ENCODE data around the gene MRPL4. TPM values are rescaled to one million over a fixed set of nuclear protein-coding genes. Genes with fewer than 3 reads are reported as not detected.
A peak's percentile ranks its signal among the peaks of the same experiment; 100 is the strongest.

Gene MRPL4
- total and polyA plus RNA-seq, 10 of the 15 experiments (the other 5 are each of a cell fraction or from before 2014, with no cell fraction given), result 0.79 to 221 (median 112) TPM

DNA sequence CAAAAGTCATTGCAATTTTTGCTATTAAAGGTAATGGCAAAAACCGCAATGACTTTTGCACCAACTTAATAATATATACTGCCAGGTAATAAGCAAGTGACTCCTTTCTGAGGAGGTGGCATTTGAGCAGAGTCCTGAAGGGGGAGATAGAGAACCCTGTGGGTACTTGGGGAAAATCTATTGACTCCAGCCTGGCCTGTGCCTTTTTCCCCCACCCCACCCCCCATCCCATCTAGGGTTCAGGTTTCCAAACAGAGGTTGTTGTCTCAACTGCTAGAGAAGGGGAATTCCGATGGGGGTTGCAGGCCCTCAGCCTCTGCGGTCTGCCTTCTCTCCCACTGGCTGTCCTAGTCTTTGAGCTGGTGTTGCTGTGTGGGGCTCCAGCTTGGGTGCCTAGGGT lies 32.3 kb upstream of the MRPL4 start (continued):
- TF ChIP-seq, protein P1, sequence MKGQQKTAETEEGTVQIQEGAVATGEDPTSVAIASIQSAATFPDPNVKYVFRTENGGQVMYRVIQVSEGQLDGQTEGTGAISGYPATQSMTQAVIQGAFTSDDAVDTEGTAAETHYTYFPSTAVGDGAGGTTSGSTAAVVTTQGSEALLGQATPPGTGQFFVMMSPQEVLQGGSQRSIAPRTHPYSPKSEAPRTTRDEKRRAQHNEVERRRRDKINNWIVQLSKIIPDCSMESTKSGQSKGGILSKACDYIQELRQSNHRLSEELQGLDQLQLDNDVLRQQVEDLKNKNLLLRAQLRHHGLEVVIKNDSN (IDR thresholded peaks at IDR 0.05; ENCODE audit: borderline replicate concordance, extremely low read length, insufficient read depth, low read depth, low read length), result no peak
- TF ChIP-seq BHLHE40 (IDR thresholded peaks at IDR 0.05; ENCODE audit: borderline replicate concordance in 1 of 2, low read depth in 2 of 2, low read length in 1 of 2), result peak; percentile 43 to 57; a peak in 2 of 4 replicates
- TF ChIP-seq, protein P2, sequence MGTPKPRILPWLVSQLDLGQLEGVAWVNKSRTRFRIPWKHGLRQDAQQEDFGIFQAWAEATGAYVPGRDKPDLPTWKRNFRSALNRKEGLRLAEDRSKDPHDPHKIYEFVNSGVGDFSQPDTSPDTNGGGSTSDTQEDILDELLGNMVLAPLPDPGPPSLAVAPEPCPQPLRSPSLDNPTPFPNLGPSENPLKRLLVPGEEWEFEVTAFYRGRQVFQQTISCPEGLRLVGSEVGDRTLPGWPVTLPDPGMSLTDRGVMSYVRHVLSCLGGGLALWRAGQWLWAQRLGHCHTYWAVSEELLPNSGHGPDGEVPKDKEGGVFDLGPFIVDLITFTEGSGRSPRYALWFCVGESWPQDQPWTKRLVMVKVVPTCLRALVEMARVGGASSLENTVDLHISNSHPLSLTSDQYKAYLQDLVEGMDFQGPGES (IDR thresholded peaks at IDR 0.05), result no peak
- TF ChIP-seq EED (IDR thresholded peaks at IDR 0.05; ENCODE audit: low read depth), result peak; percentile 88
- TF ChIP-seq RUNX3 (IDR thresholded peaks at IDR 0.05; ENCODE audit: low read length), result peak; percentile 95
- peak; percentile 63; the same call in 1 of the 2 replicates for TF ChIP-seq CREM (IDR thresholded peaks at IDR 0.05; ENCODE audit: low read depth)
- no peak; the same call in 1 of the 2 replicates for TF ChIP-seq TBL1XR1 (IDR thresholded peaks at IDR 0.05; ENCODE audit: low read depth, low read length)
- TF ChIP-seq NFYB (IDR thresholded peaks at IDR 0.05; ENCODE audit: insufficient read depth, low read depth, low read length), result 0 out of 2 replicates have a peak, but pooled peaks have one; percentile 8
- TF ChIP-seq, protein P3, sequence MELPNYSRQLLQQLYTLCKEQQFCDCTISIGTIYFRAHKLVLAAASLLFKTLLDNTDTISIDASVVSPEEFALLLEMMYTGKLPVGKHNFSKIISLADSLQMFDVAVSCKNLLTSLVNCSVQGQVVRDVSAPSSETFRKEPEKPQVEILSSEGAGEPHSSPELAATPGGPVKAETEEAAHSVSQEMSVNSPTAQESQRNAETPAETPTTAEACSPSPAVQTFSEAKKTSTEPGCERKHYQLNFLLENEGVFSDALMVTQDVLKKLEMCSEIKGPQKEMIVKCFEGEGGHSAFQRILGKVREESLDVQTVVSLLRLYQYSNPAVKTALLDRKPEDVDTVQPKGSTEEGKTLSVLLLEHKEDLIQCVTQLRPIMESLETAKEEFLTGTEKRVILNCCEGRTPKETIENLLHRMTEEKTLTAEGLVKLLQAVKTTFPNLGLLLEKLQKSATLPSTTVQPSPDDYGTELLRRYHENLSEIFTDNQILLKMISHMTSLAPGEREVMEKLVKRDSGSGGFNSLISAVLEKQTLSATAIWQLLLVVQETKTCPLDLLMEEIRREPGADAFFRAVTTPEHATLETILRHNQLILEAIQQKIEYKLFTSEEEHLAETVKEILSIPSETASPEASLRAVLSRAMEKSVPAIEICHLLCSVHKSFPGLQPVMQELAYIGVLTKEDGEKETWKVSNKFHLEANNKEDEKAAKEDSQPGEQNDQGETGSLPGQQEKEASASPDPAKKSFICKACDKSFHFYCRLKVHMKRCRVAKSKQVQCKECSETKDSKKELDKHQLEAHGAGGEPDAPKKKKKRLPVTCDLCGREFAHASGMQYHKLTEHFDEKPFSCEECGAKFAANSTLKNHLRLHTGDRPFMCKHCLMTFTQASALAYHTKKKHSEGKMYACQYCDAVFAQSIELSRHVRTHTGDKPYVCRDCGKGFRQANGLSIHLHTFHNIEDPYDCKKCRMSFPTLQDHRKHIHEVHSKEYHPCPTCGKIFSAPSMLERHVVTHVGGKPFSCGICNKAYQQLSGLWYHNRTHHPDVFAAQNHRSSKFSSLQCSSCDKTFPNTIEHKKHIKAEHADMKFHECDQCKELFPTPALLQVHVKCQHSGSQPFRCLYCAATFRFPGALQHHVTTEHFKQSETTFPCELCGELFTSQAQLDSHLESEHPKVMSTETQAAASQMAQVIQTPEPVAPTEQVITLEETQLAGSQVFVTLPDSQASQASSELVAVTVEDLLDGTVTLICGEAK (IDR thresholded peaks at IDR 0.05; ENCODE audit: borderline replicate concordance), result peak; percentile 85
- TF ChIP-seq EZH2 (IDR thresholded peaks at IDR 0.05; ENCODE audit: borderline replicate concordance, control insufficient read depth, low read depth, low read length), result no peak
- peak; percentile 85 for TF ChIP-seq NFIC (IDR thresholded peaks at IDR 0.05; ENCODE audit: low read depth, low read length)
- no peak for TF ChIP-seq NFXL1 (IDR thresholded peaks at IDR 0.05; ENCODE audit: borderline replicate concordance)
- TF ChIP-seq TCF7 (IDR thresholded peaks at IDR 0.05; ENCODE audit: borderline replicate concordance), result peak; percentile 23; the same call in 1 of the 2 replicates
- peak; percentile 72; the same call in 1 of the 2 replicates for TF ChIP-seq CBFB (IDR thresholded peaks at IDR 0.05; ENCODE audit: low read depth)
- TF ChIP-seq, protein P4, sequence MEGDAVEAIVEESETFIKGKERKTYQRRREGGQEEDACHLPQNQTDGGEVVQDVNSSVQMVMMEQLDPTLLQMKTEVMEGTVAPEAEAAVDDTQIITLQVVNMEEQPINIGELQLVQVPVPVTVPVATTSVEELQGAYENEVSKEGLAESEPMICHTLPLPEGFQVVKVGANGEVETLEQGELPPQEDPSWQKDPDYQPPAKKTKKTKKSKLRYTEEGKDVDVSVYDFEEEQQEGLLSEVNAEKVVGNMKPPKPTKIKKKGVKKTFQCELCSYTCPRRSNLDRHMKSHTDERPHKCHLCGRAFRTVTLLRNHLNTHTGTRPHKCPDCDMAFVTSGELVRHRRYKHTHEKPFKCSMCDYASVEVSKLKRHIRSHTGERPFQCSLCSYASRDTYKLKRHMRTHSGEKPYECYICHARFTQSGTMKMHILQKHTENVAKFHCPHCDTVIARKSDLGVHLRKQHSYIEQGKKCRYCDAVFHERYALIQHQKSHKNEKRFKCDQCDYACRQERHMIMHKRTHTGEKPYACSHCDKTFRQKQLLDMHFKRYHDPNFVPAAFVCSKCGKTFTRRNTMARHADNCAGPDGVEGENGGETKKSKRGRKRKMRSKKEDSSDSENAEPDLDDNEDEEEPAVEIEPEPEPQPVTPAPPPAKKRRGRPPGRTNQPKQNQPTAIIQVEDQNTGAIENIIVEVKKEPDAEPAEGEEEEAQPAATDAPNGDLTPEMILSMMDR (IDR thresholded peaks at IDR 0.05 in 2 of 3, conservative IDR thresholded peaks at IDR 0.05 in 1 of 3; ENCODE audit: control insufficient read depth in 2 of 3, extremely low read depth in 1 of 3, insufficient read depth in 1 of 3, low read depth in 3 of 3, low read length in 3 of 3), result peak; percentile 71 to 73 (median 73)
- TF ChIP-seq, protein P5, sequence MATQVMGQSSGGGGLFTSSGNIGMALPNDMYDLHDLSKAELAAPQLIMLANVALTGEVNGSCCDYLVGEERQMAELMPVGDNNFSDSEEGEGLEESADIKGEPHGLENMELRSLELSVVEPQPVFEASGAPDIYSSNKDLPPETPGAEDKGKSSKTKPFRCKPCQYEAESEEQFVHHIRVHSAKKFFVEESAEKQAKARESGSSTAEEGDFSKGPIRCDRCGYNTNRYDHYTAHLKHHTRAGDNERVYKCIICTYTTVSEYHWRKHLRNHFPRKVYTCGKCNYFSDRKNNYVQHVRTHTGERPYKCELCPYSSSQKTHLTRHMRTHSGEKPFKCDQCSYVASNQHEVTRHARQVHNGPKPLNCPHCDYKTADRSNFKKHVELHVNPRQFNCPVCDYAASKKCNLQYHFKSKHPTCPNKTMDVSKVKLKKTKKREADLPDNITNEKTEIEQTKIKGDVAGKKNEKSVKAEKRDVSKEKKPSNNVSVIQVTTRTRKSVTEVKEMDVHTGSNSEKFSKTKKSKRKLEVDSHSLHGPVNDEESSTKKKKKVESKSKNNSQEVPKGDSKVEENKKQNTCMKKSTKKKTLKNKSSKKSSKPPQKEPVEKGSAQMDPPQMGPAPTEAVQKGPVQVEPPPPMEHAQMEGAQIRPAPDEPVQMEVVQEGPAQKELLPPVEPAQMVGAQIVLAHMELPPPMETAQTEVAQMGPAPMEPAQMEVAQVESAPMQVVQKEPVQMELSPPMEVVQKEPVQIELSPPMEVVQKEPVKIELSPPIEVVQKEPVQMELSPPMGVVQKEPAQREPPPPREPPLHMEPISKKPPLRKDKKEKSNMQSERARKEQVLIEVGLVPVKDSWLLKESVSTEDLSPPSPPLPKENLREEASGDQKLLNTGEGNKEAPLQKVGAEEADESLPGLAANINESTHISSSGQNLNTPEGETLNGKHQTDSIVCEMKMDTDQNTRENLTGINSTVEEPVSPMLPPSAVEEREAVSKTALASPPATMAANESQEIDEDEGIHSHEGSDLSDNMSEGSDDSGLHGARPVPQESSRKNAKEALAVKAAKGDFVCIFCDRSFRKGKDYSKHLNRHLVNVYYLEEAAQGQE (IDR thresholded peaks at IDR 0.05; ENCODE audit: low read depth, low read length), result peak; percentile 19; the same call in 1 of the 2 replicates
- no peak for TF ChIP-seq HDAC2 (IDR thresholded peaks at IDR 0.05)

Data from GM12878 (cell line).